Measurements from ENCODE around the gene PCDHAC1. TPM values are rescaled to one million over a fixed set of nuclear protein-coding genes. Genes with fewer than 3 reads are reported as not detected.

The PCDHAC1 gene
- total and polyA plus RNA-seq, 12 donors, result 0.05 to 0.18 (median 0.09) TPM; not detected in 6

DNA sequence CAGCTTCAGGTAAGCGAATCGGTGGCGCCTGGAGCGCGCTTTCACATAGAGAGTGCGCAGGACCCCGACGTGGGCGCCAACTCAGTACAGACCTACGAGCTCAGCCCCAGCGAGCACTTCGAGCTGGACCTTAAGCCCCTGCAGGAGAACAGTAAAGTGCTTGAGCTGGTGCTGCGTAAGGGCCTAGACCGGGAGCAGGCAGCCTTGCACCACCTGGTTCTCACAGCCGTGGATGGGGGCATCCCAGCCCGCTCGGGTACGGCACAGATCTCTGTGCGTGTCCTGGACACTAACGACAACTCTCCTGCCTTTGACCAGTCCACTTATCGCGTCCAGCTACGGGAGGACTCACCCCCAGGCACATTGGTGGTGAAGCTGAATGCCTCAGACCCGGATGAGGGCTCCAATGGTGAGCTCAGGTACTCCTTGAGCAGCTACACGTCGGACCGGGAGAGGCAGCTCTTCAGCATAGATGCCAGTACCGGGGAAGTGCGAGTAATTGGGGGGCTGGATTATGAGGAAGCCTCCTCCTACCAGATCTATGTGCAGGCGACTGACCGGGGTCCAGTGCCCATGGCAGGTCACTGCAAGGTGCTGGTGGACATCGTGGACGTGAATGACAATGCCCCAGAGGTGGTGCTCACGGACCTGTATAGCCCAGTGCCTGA lies 41.3 kb downstream of the PCDHAC1 start:
- DNase-seq, result no peak
- 32% methylated on average over 34 of the region's 34 CpGs for WGBS, 2 donors
- Histone ChIP-seq H3K27ac (no peak overlapping the region), H3K4me3 (peak overlapping the region in 9 of 10 donors; percentile 28 to 64 (median 57)), H3K9me3 (no peaks in the 10 kb centered on the region), H3K27me3 (peaks cover 0 to 61% (median 49%) of the 10 kb centered on the region in 7 donors), H3K36me3 (no peaks in the 10 kb centered on the region), H3K4me1 (peaks cover 0 to 18% (median 8%) of the 10 kb centered on the region in 9 donors)
- intact Hi-C loops (cut with DNase I), result no loop called here
- peak in 1 of 8 donors; percentile 7 for ATAC-seq
- TF ChIP-seq, protein P1, sequence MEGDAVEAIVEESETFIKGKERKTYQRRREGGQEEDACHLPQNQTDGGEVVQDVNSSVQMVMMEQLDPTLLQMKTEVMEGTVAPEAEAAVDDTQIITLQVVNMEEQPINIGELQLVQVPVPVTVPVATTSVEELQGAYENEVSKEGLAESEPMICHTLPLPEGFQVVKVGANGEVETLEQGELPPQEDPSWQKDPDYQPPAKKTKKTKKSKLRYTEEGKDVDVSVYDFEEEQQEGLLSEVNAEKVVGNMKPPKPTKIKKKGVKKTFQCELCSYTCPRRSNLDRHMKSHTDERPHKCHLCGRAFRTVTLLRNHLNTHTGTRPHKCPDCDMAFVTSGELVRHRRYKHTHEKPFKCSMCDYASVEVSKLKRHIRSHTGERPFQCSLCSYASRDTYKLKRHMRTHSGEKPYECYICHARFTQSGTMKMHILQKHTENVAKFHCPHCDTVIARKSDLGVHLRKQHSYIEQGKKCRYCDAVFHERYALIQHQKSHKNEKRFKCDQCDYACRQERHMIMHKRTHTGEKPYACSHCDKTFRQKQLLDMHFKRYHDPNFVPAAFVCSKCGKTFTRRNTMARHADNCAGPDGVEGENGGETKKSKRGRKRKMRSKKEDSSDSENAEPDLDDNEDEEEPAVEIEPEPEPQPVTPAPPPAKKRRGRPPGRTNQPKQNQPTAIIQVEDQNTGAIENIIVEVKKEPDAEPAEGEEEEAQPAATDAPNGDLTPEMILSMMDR (IDR thresholded peaks at IDR 0.05), result no peak

- no peaks in the 10 kb centered on the region for H3K36me3 ChIP-seq
- intact Hi-C loops (cut with DNase I), result no loop called here
- H3K4me3 ChIP-seq, result no peak overlapping the region
- peaks cover 0 to 40% (median 31%) of the 10 kb centered on the region in 7 donors for H3K27me3 ChIP-seq
- TF ChIP-seq, protein P1 (IDR thresholded peaks at IDR 0.05), result no peak
- no peak overlapping the region for H3K27ac ChIP-seq
- ATAC-seq (no peak), DNase-seq (no peak)
- no peaks in the 10 kb centered on the region for H3K9me3 ChIP-seq
- peaks cover 0 to 18% (median 8%) of the 10 kb centered on the region in 9 donors for H3K4me1 ChIP-seq
Observed at GRCh38 chr5:140969880-140970279, 43.8 kb downstream of the PCDHAC1 start.

DNA sequence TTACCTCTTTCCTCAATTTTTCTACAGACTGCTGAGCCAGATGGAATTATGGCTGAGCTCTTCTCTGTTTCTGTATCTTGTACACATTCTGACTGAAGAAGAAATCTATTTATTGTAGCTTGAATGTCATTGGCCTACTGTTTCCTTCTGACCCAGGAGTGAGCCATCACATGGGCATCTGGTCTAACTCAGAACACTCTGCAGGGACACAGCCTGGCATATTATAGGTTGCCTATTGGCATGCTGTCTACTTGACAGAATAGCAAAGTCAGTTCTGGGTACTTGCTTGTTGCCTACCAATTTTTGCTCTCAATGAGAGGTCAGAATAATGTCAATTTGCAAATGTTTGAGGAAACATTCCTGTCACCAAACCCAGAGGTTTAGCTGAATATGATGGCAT lies 47.5 kb downstream of the PCDHAC1 start:
- peaks cover 0 to 5% (median under 1%) of the 10 kb centered on the region in 7 donors for H3K27me3 ChIP-seq
- H3K4me3 ChIP-seq, result no peak overlapping the region
- TF ChIP-seq, protein P1 (IDR thresholded peaks at IDR 0.05), result no peak
- no peaks in the 10 kb centered on the region for H3K36me3 ChIP-seq
- intact Hi-C loops (cut with DNase I), result no loop called here
- DNase-seq, result no peak
- no peaks in the 10 kb centered on the region for H3K9me3 ChIP-seq
- no peaks in the 10 kb centered on the region for H3K4me1 ChIP-seq
- no peak overlapping the region for H3K27ac ChIP-seq
- peak in 1 of 8 donors; percentile 56 for ATAC-seq

GRCh38 chr5:140977003-140977402 lies 50.9 kb downstream of the PCDHAC1 start:
- ATAC-seq (peak in 1 of 8 donors; percentile 53), DNase-seq (no peak)
- H3K36me3 ChIP-seq, result no peaks in the 10 kb centered on the region
- intact Hi-C loops (cut with DNase I), result no loop called here
- no peak overlapping the region for H3K27ac ChIP-seq
- no peaks in the 10 kb centered on the region for H3K9me3 ChIP-seq
- peaks cover 0 to 4% (median 0%) of the 10 kb centered on the region in 7 donors for H3K27me3 ChIP-seq
- no peaks in the 10 kb centered on the region for H3K4me1 ChIP-seq
- TF ChIP-seq, protein P1 (IDR thresholded peaks at IDR 0.05), result no peak
- no peak overlapping the region for H3K4me3 ChIP-seq
- 61 to 68% methylated on average over 3 of the region's 3 CpGs for WGBS, 2 donors

Measured in heart right ventricle (tissue), 16 donors.